ENCODE measurements around the gene GHR.

GRCh38 chr5:42547894-42548293, 124.7 kb downstream of the GHR start:
- TF ChIP-seq CTCF (IDR thresholded peaks at IDR 0.05) (no peak), ZFX (IDR thresholded peaks at IDR 0.05; ENCODE audit: borderline replicate concordance) (no peak)
